ENCODE data around the gene CYP2A7. TPM values are rescaled to one million over a fixed set of nuclear protein-coding genes. Genes with fewer than 3 reads are reported as not detected.
"Not testable (repeated sequence)": the region's sequence is repeated elsewhere in the genome, so short reads cannot be mapped to it uniquely, and the experiment has no call there.

The CYP2A7 gene
- total RNA-seq, 3 donors from 2014 or later (not counting 1 experiment from before 2014, with no cell fraction given) = not detected

GRCh38 chr19:40896843-40897789 is 15.1 kb upstream of the CYP2A7 start:
- H3K9me3 ChIP-seq (ENCODE audit: control insufficient read depth, insufficient read depth, low read length); H3K9me3 Mint-ChIP-seq; DNase-seq; ATAC-seq; intact Hi-C loops (cut with micrococcal nuclease); H3K27ac ChIP-seq (ENCODE audit: low read length); H3K4me3 ChIP-seq (ENCODE audit: low read length); H3K27me3 ChIP-seq (ENCODE audit: control insufficient read depth, insufficient read depth, low read length); H3K4me3 Mint-ChIP-seq; H3K36me3 ChIP-seq (ENCODE audit: control insufficient read depth, insufficient read depth, low read length); H3K27ac Mint-ChIP-seq; H3K36me3 Mint-ChIP-seq: not testable (repeated sequence)
- 93% methylated on average over 11 of the region's 13 CpGs for WGBS (ENCODE audit: insufficient coverage)
- peaks cover 13% of the 10 kb centered on the region in 2 donors for H3K4me1 Mint-ChIP-seq
- H3K27me3 Mint-ChIP-seq (ENCODE audit: low read depth in 2 of 2) = peaks cover 13 to 17% of the 10 kb centered on the region in 2 donors
- peaks cover 14% of the 10 kb centered on the region for H3K4me1 ChIP-seq (ENCODE audit: control insufficient read depth, insufficient read depth, low read length)

- H3K4me1 Mint-ChIP-seq = peaks cover 13% of the 10 kb centered on the region in 2 donors
- no peak overlapping the region for H3K4me3 ChIP-seq (ENCODE audit: low read length)
- H3K36me3 ChIP-seq (ENCODE audit: control insufficient read depth, insufficient read depth, low read length) = no peaks in the 10 kb centered on the region
- intact Hi-C loops (cut with micrococcal nuclease) = no loop called here
- no peak overlapping the region for H3K27ac ChIP-seq (ENCODE audit: low read length)
- H3K4me3 Mint-ChIP-seq = no peak overlapping the region
- H3K27ac Mint-ChIP-seq = no peak overlapping the region
- 90% methylated on average over 5 of the region's 5 CpGs for whole genome bisulfite sequencing (ENCODE audit: insufficient coverage)
- no peak for DNase-seq
- H3K27me3 Mint-ChIP-seq (ENCODE audit: low read depth in 2 of 2) = peaks cover 20 to 23% of the 10 kb centered on the region in 2 donors
- no peak for ATAC-seq
- no peaks in the 10 kb centered on the region for H3K27me3 ChIP-seq (ENCODE audit: control insufficient read depth, insufficient read depth, low read length)
- H3K36me3 Mint-ChIP-seq = no peaks in the 10 kb centered on the region
- no peak for TF ChIP-seq CTCF (IDR thresholded peaks at IDR 0.05)
- peaks cover 14% of the 10 kb centered on the region for H3K4me1 ChIP-seq (ENCODE audit: control insufficient read depth, insufficient read depth, low read length)
- H3K9me3 Mint-ChIP-seq = no peaks in the 10 kb centered on the region
- H3K9me3 ChIP-seq (ENCODE audit: control insufficient read depth, insufficient read depth, low read length) = no peaks in the 10 kb centered on the region
Measured at GRCh38 chr19:40896418-40896796, 14.4 kb upstream of the CYP2A7 start.

GRCh38 chr19:40893112-40893511 is 11.1 kb upstream of the CYP2A7 start:
- Mint-ChIP-seq H3K27me3 (ENCODE audit: low read depth in 2 of 2) (peaks cover 36 to 42% of the 10 kb centered on the region in 2 donors), H3K4me3 (no peak overlapping the region)

More at GRCh38 chr19:40893112-40893511, 11.1 kb upstream of the CYP2A7 start:
- Histone ChIP-seq H3K9me3 (ENCODE audit: control insufficient read depth, insufficient read depth, low read length) (no peaks in the 10 kb centered on the region), H3K36me3 (ENCODE audit: control insufficient read depth, insufficient read depth, low read length) (no peaks in the 10 kb centered on the region), H3K4me1 (ENCODE audit: control insufficient read depth, insufficient read depth, low read length) (no peaks in the 10 kb centered on the region), H3K27ac (ENCODE audit: low read length) (no peak overlapping the region), H3K4me3 (ENCODE audit: low read length) (no peak overlapping the region), H3K27me3 (ENCODE audit: control insufficient read depth, insufficient read depth, low read length) (peaks cover 2% of the 10 kb centered on the region)
- Mint-ChIP-seq H3K9me3 (no peaks in the 10 kb centered on the region), H3K27ac (no peak overlapping the region), H3K4me1 (no peaks in the 10 kb centered on the region), H3K36me3 (no peaks in the 10 kb centered on the region)
- intact Hi-C loops (cut with micrococcal nuclease) = loop anchor here (5.0 kb wide), 1 partner anchor 169 kb away; no protein-coding TSS in a partner anchor
- TF ChIP-seq CTCF (IDR thresholded peaks at IDR 0.05) = no peak
- no peak for DNase-seq
- no peak for ATAC-seq

Measured in natural killer cell (primary cell).